CD4-positive, alpha-beta T cell treated with Interleukin-10 for 1 hour (primary cell): ENCODE data around the gene HOXB5.

Source experiments
- DNase-seq: peaks from one replicate; pipeline ENCODE4 v3.0.0-alpha.2; 2020

The HOXB5 gene

DNA sequence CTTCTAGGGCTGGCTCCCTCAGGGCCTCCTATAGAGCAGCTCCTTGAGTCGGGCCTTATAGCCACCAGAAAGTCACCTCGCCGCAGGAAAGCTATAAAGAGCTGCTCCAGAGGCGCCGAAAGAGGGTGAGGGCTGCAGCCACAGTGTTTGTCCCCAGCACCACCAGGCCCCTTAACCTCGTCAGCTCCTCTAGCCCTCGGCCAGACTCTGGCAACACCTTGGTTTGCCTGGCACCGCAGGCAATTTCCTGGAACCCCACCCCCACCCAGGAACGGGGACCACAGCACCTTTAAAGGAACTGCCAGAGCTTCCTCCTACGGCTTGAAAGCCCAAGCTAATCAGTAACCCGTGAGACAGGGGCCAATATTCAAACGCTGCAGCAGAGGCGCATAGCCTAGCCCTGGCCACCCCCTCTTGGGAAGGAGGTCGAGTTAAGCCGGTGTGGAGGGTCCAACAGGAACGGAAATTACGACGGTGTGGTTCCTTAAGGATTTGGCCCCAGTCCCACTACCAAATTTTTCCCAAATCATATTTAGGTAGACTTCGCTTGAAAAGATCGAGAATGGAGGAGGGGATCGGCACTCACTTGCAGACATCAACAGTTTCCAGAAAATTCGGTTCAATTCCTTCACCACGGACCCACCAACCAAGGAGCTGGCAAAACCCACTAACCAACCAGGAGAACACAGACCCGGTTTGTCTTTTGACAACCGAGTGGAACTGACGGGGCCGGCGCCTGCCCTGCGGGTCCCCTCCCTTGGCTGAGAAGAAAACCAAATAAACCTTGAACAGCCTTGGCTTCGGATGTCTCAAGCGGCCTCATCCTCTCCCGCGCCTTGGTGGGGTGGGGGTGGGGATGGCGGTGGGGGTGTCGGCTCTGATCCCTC lies 8.2 kb upstream of the HOXB5 start:
- no peak for DNase-seq

- no peak for DNase-seq
Observed at GRCh38 chr17:48601207-48601538, 7.6 kb upstream of the HOXB5 start.

GRCh38 chr17:48600244-48601098 lies 6.9 kb upstream of the HOXB5 start:
- no peak for DNase-seq

DNA sequence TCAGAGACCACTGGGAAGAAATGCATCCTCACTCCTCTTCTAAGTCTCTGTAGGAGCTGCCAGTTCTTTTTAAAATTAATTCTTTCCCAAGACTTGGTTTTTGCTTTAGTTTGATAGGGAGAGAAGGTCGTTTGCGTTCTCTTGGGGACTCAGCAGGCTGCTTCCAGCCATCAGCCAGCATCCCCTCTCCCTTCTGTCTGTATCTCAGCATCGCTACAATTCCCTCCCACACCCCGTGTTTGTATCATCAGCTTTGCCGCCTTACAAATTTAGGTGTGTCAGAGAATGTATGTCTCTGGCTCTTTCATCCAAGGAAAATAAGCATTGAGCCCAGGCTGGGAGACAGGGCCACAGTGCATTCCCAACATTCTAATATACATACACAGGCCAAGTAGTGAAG lies 5.8 kb upstream of the HOXB5 start:
- no peak for DNase-seq

DNA sequence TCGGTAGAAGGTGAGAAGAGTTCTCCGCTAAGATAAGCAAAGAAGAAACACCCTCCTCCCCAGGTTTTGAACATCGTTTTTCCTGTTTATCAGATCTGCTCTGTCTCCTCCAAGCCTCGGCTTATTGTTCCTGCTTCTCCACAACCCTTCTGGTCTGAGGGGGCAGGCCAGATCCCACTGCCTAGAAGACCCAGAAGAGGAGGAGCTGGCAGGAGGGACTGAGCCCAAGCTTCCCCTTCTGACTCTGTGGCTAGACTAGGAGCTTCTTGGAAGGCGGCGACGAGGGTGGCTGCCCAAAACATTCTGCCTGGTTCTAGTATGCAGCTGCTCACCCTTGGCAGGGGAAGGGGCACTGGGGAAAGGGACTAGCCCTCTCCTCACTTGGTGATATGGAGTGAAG lies 5.2 kb upstream of the HOXB5 start:
- no peak for DNase-seq

DNA sequence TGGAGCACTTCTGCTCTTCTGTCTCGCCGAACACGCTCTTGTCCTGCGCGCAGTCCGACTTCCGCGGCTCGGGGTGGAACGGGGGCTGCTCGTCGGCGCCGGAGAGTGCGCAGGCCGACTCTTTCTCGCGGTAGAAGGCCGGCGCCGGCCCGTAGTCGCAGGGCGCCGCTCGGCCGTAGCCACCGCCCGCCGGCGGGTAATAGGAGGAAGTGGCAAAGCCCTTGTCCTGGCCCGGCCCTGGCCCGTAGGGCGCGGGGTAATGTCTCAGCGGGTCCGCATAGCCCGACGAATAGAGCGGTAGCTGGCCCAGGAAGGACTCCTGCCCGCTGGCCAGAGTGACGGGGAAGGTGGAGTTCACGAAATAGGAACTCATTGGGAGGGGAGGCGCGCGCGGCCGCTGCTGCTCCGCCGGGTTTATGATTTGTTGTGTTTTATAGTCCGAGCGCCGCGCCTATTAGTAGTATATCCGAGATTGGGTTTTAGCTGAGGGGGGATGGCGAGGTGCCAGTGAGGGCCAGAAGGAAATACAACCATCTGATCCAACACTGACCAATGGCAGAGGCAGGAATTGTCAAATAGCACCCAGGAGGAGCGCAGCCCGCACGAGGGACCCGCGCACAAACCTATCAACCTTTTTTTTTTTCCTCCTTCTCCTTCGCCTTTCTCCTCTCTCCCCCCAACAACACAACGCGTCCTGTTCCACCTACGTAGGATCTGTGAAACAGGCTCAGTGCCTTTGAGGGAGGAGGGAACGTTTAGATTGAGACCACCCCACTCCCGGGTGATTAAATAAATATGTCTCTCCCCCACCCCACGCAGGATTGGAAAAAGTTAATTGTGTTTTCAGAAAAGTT lies 4.4 kb upstream of the HOXB5 start:
- peak; percentile 47 for DNase-seq

DNA sequence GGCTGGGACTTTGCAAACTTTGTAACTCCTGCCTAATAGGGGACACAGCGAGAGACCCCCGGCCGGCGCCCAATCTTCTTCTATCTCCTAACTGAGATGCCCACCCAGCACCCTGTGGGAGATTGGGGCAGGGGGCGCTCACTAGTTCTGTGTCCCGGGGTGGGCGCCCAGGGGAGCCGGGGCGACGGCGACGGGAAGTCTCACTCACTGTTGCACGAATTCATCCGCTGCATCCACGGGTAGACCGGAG lies 3.9 kb upstream of the HOXB5 start:
- DNase-seq, result no peak

- no peak for DNase-seq
Observed at GRCh38 chr17:48596735-48597527, 3.4 kb upstream of the HOXB5 start.

GRCh38 chr17:48596000-48596734 lies 2.6 kb upstream of the HOXB5 start:
- no peak for DNase-seq

DNA sequence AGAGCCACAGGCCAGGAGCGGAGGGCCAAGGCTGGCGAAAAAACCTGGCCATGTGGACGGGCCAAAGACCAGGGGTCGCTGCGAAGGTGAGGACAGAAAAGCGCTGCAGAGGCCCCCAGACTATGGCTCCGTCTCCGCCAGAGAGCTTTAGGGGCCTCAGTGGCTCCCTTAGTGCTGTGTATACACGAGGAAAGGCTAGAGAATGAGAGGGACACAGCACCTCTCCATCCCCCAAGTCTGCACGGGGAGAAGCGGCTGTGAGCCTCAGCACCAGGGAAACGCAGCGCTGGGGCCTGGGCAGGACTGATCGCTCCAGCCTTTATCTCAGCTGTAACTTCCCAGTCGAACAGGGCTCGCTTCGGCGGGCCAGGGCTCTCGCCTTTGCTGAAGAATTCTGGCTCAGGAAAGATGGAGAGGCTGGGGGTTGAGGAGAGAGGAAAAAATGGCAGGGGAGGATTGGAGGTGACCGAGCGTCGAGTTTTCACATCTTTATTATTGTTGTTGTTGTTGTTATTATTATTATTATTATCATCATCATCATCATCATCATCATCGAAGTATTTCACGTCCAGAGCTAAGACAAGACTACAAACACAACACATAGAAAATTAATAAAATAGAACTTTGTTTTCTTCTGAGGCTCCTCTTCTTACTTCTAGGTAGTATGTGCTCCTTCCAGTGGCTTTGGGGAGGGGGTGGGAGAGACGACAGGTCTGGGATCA lies 1.9 kb upstream of the HOXB5 start:
- DNase-seq, result no peak

DNA sequence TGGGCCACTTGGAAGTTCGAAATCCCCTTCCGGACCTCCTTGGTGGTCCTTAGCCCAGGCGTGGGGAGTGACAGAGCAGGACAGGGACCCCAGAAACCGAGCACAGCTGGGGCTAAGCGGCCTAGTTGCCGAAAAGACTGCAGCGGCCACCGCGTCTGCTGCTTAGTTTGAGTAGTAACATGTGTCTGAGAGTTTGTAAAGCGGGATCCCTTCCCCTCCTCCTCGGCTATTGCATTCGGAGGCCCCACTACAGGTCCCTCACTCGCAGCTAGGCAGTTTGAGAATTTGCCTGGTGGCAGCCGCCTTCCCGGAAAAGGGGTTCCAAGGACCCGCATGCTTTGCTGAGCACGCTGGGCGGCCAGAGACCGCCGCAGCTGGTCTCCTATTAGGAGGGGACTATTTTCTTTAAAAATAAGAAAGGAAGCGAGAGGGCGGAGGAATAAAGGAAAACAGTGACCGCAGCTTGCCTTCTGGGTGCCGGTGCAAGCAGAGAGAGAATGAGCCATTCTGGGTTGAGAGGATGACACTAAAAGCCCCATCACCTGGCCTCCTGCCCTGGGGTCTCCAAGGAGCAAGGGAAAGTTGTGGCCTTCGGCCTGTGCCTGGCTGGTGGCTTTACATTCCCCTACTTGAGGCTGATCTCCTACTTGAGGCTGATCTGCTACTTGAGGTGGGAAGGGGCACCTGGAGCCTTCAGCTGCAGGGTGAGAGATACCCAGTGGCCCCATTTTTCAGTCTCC lies 1.1 kb upstream of the HOXB5 start:
- no peak for DNase-seq

GRCh38 chr17:48593840-48594537 lies 410 bp upstream of the HOXB5 start:
- DNase-seq, result peak; percentile 85

DNA sequence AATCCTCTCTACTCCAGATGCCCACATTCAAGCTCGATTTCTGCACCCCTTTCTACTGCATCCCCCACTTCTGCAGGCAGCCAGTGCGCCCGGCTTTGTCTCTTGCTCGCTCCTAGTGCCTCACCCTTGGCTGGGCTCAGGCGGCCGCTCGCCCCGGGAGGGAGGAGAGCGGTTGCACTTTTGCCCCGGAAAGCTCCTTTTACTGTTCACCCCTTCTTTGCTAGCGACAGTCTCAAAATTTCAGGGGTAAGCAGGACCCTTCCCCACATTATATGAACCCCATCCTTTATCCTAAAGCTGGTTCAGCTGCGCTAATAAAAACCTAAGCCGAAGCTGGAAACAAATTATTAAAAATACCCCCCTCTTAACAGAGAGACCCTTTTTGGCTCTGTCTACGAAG lies 1.0 kb downstream of the HOXB5 start:
- no peak for DNase-seq

DNA sequence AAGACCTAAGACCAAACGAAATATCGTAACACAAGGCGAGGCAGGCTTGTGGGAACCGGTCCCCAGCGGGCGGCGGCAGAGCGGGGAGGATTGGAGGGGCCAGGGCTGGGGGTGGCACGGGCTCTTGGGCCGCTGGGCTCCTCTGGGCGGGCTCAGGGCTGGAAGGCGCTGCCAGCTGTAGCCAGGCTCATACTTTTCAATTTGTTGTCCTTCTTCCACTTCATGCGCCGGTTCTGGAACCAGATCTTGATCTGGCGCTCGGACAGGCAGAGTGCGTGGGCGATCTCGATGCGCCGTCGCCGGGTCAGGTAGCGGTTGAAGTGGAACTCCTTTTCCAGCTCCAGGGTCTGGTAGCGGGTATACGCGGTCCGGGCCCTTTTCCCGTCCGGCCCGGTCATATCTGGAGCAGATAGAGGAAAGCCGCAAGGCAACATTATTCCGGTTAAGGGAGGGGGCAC lies 1.5 kb downstream of the HOXB5 start:
- DNase-seq, result no peak

- DNase-seq, result no peak
Observed at GRCh38 chr17:48591255-48592056, 2.1 kb downstream of the HOXB5 start.

DNA sequence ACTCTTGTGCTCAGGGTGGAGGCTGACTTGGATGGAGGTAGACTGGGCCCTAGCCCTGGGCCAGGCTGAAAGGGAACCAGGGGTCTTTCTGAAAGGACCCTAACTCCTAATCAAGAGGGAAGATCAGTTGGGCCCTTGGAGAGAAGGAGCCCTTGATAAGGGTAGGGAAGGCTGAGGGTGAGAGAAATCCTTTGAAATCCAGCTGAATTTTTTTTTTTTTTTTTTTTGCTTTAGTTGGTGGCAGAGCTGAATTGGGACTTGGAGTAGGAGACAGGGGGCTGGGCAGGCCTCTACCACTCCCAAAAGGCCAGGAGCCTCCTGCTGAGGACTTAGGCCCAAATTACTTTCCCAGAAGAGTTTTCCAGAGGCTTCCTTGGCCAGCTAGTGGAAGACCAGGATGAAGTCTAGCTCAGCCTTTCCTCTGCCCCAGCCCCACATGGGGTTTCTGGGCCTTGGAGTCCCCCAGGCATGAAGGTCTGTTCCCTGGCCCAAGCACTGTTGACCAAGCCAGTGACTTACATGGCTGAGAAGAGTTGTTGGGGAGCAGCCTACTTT lies 2.9 kb downstream of the HOXB5 start:
- no peak for DNase-seq

GRCh38 chr17:48589831-48590606 lies 3.6 kb downstream of the HOXB5 start, which contains the start of gene HOXB3:
TSS of gene HOXB3 (minus strand) at chr17:48590241. CDS start at chr17:48552474, 37,767 bp downstream.
- DNase-seq, result no peak
